Coronary artery (tissue), 2 donors: ENCODE results near the gene MSI2.

Experiments used
- DNase-seq: peaks from one replicate; pipeline ENCODE4 v3.0.0-alpha.2; 2017; ENCODE audit warnings: low spot score
- H3K27ac ChIP-seq, 2 donors: fragments of 200-600 bp; sonication (generic); one replicate each; pipeline ENCODE4 v1.5.1; 2016 to 2019
- H3K4me3 ChIP-seq: fragments of 200-600 bp; sonication (generic); 2 replicates; pipeline ENCODE4 v1.5.1; 2016; ENCODE audit warnings: mild to moderate bottlenecking, moderate library complexity
- TF ChIP-seq, protein P1 (sequence below): fragments of 200-600 bp; sonication (generic); IDR thresholded peaks from one replicate; pipeline ENCODE4 v1.5.1; 2019; ENCODE audit warnings: antibody characterized with exemption

MSI2 gene

DNA sequence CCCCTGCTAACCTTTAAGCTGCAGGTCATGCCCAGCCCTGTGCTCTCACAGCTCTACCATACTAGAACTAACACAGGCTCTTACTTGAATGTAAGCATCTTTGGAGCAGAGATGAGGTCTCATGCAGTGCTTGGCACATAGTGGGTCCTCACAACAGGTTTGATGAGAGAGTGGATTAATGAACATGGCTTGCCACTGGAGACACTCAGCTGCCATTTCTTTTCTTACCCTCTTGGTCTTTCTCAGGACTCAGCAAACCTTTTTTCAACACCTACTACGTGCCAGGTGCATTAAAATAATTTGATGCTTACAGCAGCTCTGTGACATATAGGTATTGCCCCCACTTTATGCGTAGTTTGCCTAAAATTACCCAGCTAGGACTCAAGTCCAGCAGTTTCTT, 133.2 kb downstream of the MSI2 start:
- TF ChIP-seq, protein P1, sequence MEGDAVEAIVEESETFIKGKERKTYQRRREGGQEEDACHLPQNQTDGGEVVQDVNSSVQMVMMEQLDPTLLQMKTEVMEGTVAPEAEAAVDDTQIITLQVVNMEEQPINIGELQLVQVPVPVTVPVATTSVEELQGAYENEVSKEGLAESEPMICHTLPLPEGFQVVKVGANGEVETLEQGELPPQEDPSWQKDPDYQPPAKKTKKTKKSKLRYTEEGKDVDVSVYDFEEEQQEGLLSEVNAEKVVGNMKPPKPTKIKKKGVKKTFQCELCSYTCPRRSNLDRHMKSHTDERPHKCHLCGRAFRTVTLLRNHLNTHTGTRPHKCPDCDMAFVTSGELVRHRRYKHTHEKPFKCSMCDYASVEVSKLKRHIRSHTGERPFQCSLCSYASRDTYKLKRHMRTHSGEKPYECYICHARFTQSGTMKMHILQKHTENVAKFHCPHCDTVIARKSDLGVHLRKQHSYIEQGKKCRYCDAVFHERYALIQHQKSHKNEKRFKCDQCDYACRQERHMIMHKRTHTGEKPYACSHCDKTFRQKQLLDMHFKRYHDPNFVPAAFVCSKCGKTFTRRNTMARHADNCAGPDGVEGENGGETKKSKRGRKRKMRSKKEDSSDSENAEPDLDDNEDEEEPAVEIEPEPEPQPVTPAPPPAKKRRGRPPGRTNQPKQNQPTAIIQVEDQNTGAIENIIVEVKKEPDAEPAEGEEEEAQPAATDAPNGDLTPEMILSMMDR: no peak
- DNase-seq: no peak
- Histone ChIP-seq H3K27ac (no peak overlapping the region), H3K4me3 (no peak overlapping the region)

DNA sequence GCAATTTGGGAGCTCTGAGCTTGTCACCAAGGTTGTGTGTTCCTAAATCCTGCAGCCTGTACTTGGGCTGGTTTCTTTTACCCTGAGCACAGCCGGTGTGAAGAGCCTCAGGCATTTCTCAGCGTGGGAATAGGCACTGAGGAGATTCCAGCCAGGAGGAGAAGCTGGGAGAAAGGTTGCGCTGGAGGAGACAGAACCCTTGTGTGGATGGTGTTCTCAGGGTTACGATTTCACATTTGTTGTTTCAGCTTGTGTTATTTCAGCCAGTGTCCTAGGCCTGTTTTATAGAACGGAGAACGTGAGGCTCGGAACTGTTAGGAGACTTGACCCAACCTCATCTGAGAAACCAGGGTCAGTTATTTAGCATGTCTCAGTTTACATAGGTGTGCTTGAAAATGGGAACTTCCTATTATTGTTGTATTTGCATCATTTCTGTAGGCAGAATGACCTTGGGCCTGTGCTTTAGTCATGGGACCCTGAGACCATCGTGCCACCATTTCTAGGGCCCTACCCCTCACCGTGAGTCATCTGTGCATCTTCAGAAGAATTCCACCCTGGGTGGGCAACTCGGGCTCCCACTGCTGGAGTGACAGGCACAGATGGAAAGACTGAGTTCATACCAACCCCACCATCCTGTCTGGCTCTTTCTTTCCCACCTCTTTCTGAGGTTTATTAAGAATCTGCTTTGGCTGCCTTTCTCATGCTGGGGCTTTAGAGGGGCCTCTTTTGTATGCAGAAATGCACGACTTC, 134.9 kb downstream of the MSI2 start:
- no peak overlapping the region for H3K27ac ChIP-seq
- TF ChIP-seq, protein P1: no peak
- DNase-seq: no peak
- no peak overlapping the region for H3K4me3 ChIP-seq

DNA sequence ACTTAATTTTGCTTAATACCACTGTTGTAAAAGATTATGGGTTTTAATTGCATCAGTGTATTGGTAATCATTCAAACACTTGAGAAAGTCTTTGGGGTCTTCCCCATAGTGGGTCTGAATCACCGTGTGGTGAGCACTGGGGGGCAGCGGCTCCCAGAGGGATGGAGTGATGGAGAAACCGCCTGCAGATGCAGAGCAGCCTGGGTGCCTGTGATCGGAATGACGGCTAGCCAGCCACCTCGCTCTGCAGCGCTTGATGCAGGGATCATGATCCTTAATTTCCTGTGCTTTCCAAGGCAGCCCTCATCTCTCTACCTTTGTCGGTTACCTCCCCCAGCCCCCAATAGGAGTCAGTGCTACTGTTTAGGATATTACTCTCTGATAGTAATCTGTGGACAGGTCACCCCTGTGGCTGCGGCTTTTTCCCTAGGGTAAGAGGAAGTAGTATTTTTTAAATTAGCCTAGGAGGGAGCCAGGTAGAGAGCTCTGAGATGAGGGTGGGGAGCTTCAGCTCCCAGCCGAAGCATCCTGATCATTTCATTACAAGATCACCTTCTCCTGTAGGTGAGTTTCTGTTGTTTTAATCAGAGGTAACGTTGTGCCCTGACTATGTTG, 135.6 kb downstream of the MSI2 start:
- Histone ChIP-seq H3K4me3 (no peak overlapping the region), H3K27ac (no peak overlapping the region)
- no peak for DNase-seq
- TF ChIP-seq, protein P1: no peak

DNA sequence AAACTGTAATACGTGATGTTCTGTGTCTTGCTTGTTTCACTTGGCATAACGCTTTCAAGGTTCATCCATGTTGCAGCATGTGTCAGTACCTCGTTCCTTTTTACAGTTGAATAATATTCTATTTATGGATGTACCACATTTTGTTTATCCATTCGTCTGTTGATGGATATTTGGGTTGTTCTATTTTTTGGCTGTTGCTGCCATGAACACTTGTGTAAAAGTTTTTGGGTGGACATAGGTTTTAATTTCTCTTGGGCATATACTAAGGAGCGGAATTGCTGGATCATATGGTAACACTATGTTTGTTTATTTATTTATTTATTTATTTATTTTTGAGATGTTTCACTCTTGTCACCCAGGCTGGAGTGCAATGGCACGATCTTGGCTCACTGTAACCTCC, 137.0 kb downstream of the MSI2 start:
- Histone ChIP-seq H3K27ac (no peak overlapping the region), H3K4me3 (no peak overlapping the region)
- no peak for DNase-seq
- TF ChIP-seq, protein P1: no peak

DNA sequence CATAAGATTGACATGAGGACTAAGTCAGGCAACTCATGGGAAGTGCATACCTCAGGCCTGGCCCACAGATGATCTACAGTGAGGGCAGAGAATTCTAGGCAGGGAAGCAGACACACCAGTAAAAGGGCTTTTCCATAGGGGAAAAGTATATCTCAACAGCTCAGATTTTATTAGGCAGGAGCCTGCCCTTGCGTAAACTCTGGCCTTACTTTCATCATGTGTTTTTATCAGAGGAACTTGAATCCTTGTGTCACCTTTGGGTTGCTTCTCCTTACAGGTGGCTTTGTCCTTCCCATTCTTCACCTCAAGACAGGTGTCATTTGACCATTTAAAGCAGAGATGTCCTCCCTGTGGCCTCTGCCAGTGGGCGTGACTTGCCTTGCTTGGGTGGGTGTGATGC, 138.1 kb downstream of the MSI2 start:
- TF ChIP-seq, protein P1: no peak

DNA sequence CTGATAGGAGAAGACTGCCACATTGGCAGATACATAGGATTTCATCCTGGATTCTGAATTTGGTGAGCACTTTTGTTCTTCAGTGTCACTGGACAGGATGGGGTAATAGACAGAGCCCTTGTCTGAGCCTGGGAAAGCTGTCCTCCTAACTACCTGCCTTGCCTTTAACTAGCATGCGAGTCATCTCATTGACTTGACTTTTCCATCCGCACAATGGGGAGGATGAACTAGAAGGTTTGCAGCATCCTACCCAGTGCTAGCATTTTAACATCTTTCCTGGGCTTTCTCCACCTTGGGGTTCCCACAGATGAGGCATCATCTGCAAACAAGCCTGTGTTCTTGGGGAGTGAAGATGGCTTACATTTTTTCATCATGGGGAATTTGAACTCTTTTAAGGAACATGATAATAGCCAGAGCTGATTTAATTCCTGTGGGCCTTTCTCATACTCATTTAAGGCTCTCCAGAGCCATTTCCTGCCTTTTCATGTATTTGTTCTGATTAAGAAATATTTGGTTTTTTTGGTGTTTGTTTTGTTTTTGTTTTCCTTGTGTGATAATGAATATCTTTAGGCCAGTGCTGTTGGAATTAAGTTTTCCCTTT, 139.5 kb downstream of the MSI2 start:
- no peak for DNase-seq
- TF ChIP-seq, protein P1: no peak
- Histone ChIP-seq H3K4me3 (no peak overlapping the region), H3K27ac (no peak overlapping the region)

More for the DNA sequence above, 138.1 kb downstream of the MSI2 start:
- DNase-seq: no peak
- H3K4me3 ChIP-seq: no peak overlapping the region
- no peak overlapping the region for H3K27ac ChIP-seq
